ENCODE data around the gene CCDC157. TPM values are rescaled to one million over a fixed set of nuclear protein-coding genes. Genes with fewer than 3 reads are reported as not detected.

The CCDC157 gene
- total and polyA plus RNA-seq, 9 of the 15 experiments (the other 6 are each of a cell fraction or from before 2014, with no cell fraction given), result 0.04 to 1.3 (median 0.68) TPM

DNA sequence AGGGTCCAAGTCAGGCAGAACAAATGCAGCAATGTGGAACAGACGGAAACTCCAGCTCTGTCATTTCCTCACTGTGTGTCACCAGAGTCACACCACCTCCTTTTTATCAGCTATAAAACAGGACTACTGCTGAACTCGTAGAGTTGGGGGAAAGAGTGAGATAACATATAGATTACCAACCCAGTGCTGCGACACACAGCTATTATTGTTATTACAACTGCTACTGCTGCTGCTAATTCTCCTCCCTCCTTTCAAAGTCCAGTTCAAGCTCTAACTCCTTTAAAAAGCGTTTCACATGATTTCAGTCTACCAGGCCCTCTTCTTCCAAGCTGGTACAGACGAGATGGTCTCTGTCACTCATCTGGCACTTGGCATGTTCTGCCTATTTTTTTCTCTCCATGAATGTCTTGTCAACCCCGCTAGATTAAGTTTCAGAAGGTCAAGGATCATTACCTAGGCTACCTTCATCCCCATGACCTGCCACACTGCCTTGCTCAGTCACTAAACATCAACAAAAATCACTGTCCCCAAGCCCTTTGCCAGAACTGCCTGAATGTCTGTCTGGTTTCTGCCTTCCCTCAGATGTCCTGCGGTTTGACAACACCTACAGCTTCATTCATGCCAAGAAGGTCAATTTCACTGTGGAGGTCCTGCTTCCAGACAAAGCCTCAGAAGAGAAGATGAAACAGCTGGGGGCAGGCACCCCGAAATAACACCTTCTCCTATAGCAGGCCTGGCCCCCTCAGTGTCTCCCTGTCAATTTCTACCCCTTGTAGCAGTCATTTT is 65.1 kb downstream of the CCDC157 start (continued):
- TF ChIP-seq, protein P1, sequence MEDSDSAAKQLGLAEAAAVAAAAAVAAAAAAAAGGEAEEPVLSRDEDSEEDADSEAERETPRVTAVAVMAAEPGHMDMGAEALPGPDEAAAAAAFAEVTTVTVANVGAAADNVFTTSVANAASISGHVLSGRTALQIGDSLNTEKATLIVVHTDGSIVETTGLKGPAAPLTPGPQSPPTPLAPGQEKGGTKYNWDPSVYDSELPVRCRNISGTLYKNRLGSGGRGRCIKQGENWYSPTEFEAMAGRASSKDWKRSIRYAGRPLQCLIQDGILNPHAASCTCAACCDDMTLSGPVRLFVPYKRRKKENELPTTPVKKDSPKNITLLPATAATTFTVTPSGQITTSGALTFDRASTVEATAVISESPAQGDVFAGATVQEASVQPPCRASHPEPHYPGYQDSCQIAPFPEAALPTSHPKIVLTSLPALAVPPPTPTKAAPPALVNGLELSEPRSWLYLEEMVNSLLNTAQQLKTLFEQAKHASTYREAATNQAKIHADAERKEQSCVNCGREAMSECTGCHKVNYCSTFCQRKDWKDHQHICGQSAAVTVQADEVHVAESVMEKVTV (CRISPR knock-in tag; IDR thresholded peaks at IDR 0.05), result no peak
- TF ChIP-seq NFE2L1 (tag; IDR thresholded peaks at IDR 0.05; ENCODE audit: borderline replicate concordance, low read depth) (no peak), ZNF212 (CRISPR knock-in tag; IDR thresholded peaks at IDR 0.05) (no peak), KAT8 (IDR thresholded peaks at IDR 0.05; ENCODE audit: low read depth) (no peak), TAL1 (IDR thresholded peaks at IDR 0.05) (peak; percentile 84), HOXB6 (CRISPR knock-in tag; IDR thresholded peaks at IDR 0.05; ENCODE audit: borderline replicate concordance) (no peak), ZNF165 (CRISPR knock-in tag; IDR thresholded peaks at IDR 0.05; ENCODE audit: borderline replicate concordance) (no peak), NFIX (CRISPR knock-in tag; IDR thresholded peaks at IDR 0.05; ENCODE audit: low read depth) (no peak), ZNF12 (CRISPR knock-in tag; IDR thresholded peaks at IDR 0.05) (no peak), ADNP (tag; IDR thresholded peaks at IDR 0.05) (peak; percentile 51; the same call in 1 of the 2 replicates), RFX5 (IDR thresholded peaks at IDR 0.05; ENCODE audit: low read depth, low read length) (no peak), MAZ (CRISPR knock-in tag; conservative IDR thresholded peaks at IDR 0.05 in 1 of 2, IDR thresholded peaks at IDR 0.05 in 1 of 2) (no peak)
- TF ChIP-seq, protein P2, sequence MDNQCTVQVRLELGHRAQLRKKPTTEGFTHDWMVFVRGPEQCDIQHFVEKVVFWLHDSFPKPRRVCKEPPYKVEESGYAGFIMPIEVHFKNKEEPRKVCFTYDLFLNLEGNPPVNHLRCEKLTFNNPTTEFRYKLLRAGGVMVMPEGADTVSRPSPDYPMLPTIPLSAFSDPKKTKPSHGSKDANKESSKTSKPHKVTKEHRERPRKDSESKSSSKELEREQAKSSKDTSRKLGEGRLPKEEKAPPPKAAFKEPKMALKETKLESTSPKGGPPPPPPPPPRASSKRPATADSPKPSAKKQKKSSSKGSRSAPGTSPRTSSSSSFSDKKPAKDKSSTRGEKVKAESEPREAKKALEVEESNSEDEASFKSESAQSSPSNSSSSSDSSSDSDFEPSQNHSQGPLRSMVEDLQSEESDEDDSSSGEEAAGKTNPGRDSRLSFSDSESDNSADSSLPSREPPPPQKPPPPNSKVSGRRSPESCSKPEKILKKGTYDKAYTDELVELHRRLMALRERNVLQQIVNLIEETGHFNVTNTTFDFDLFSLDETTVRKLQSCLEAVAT (IDR thresholded peaks at IDR 0.05), result no peak
- TF ChIP-seq, protein P3, sequence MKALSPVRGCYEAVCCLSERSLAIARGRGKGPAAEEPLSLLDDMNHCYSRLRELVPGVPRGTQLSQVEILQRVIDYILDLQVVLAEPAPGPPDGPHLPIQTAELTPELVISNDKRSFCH (CRISPR knock-in tag; IDR thresholded peaks at IDR 0.05), result no peak
- TF ChIP-seq, protein P3 (tag; IDR thresholded peaks at IDR 0.05), result no peak
- TF ChIP-seq, protein P4, sequence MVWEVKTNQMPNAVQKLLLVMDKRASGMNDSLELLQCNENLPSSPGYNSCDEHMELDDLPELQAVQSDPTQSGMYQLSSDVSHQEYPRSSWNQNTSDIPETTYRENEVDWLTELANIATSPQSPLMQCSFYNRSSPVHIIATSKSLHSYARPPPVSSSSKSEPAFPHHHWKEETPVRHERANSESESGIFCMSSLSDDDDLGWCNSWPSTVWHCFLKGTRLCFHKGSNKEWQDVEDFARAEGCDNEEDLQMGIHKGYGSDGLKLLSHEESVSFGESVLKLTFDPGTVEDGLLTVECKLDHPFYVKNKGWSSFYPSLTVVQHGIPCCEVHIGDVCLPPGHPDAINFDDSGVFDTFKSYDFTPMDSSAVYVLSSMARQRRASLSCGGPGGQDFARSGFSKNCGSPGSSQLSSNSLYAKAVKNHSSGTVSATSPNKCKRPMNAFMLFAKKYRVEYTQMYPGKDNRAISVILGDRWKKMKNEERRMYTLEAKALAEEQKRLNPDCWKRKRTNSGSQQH (CRISPR knock-in tag; IDR thresholded peaks at IDR 0.05), result no peak
- TF ChIP-seq, protein P5, sequence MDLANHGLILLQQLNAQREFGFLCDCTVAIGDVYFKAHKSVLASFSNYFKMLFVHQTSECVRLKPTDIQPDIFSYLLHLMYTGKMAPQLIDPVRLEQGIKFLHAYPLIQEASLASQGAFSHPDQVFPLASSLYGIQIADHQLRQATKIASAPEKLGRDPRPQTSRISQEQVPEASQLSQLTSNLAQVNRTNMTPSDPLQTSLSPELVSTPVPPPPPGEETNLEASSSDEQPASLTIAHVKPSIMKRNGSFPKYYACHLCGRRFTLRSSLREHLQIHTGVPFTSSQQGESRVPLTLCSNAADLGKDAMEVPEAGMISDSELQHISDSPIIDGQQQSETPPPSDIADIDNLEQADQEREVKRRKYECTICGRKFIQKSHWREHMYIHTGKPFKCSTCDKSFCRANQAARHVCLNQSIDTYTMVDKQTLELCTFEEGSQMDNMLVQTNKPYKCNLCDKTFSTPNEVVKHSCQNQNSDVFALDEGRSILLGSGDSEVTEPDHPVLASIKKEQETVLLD (IDR thresholded peaks at IDR 0.05), result no peak
- TF ChIP-seq, protein P6, sequence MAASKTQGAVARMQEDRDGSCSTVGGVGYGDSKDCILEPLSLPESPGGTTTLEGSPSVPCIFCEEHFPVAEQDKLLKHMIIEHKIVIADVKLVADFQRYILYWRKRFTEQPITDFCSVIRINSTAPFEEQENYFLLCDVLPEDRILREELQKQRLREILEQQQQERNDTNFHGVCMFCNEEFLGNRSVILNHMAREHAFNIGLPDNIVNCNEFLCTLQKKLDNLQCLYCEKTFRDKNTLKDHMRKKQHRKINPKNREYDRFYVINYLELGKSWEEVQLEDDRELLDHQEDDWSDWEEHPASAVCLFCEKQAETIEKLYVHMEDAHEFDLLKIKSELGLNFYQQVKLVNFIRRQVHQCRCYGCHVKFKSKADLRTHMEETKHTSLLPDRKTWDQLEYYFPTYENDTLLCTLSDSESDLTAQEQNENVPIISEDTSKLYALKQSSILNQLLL (CRISPR knock-in tag; IDR thresholded peaks at IDR 0.05; ENCODE audit: borderline replicate concordance), result no peak
